HepG2 (cell line): ENCODE results near the gene THBS2. TPM values are rescaled to one million over a fixed set of nuclear protein-coding genes. Genes with fewer than 3 reads are reported as not detected.

Source experiments
- ATAC-seq: fragments of 200-7000 bp; cut with Tn5 transposase; 3 replicates; pipeline ENCODE4 v1.9.1; 2020; ENCODE audit warnings: mild to moderate bottlenecking, moderate library complexity
- BruUV-seq: library from RNA; stranded (reverse); fragments of 400-500 nt; replicated peaks from 2 replicates; lab custom pipeline; 2021; lab: Mats Ljungman, UMichigan
- CTCF ChIA-PET: fragments of 300-600 bp; formaldehyde crosslinking; extraction: SDS; loops from one replicate; lab custom pipeline; 2021; ENCODE audit warnings: low total read pairs, inconsistent platforms, low intra/inter-chr PET ratio; lab: Yijun Ruan, JAX
- POLR2A ChIA-PET: fragments of 350-600 bp; sonication (Branson Sonifier 250); formaldehyde crosslinking; loops from one replicate; lab custom pipeline; 2020; ENCODE audit warnings: antibody characterized with exemption, inconsistent platforms; lab: Yijun Ruan, JAX
- DNase-seq: peaks from one replicate; pipeline ENCODE4 v3.0.0-alpha.2; 2015; ENCODE audit warnings: low spot score
- FAIRE-seq: peaks from 3 replicates; lab custom pipeline; 2011; peaks lifted over from hg19 to GRCh38; lab: Jason Lieb, UNC
- H2AFZ ChIP-seq: one replicate; pipeline ENCODE4 v1.6.1; 2011; ENCODE audit warnings: low read length, inconsistent platforms
- H3K27ac ChIP-seq: fragments of 300-600 bp; 3 replicates; pipeline ENCODE4 v1.8.0; 2011; ENCODE audit warnings: mixed run types, mild to moderate bottlenecking, mixed read lengths, low read length, inconsistent platforms; ENCODE audit not compliant: insufficient read depth; ENCODE audit errors: extremely low read length
- H3K27me3 ChIP-seq, 2 experiments: fragments of 200-600 bp in 1 of 2; 2 replicates in 1 of 2; 3 replicates in 1 of 2; pipeline versions ENCODE4 v1.6.0 to v1.8.0; 2011; ENCODE audit warnings: low read length in 2 of 2, mild to moderate bottlenecking in 2 of 2, moderate library complexity in 2 of 2, inconsistent platforms in 1 of 2; ENCODE audit not compliant: insufficient read depth in 2 of 2, control insufficient read depth in 1 of 2
- H3K36me3 ChIP-seq, 2 experiments: fragments of 200-600 bp in 1 of 2; replicated peaks in 1 of 2; 2 replicates in 1 of 2; 3 replicates in 1 of 2; pipeline versions ENCODE4 v1.5.1 to v1.8.0; 2011; ENCODE audit warnings: low read length in 2 of 2, inconsistent platforms in 1 of 2; ENCODE audit not compliant: insufficient read depth in 2 of 2, control insufficient read depth in 1 of 2
- H3K4me1 ChIP-seq: 2 replicates; pipeline ENCODE4 v1.5.1; 2012; ENCODE audit warnings: low read length, inconsistent platforms; ENCODE audit not compliant: insufficient read depth
- H3K4me2 ChIP-seq: 2 replicates; pipeline ENCODE4 v1.6.0; 2011; ENCODE audit warnings: low read depth, low read length, inconsistent platforms
- H3K4me3 ChIP-seq, 3 experiments: fragments of 200-600 bp in 1 of 3; sonication (generic), shearing (Covaris generic) in 1 of 3; replicated peaks in 1 of 3; 2 replicates each; pipeline ENCODE4 v1.5.1; 2011 to 2016; ENCODE audit warnings: low read length in 3 of 3, inconsistent platforms in 2 of 3, low read depth in 2 of 3, mild to moderate bottlenecking in 2 of 3, control low read depth in 1 of 3, mixed read lengths in 1 of 3; ENCODE audit not compliant: insufficient read depth in 1 of 3
- H3K79me2 ChIP-seq: one replicate; pipeline ENCODE4 v1.6.1; 2011; ENCODE audit warnings: low read length, inconsistent platforms; ENCODE audit not compliant: insufficient read depth
- H3K9ac ChIP-seq: 2 replicates; pipeline ENCODE4 v1.6.0; 2011; ENCODE audit warnings: mild to moderate bottlenecking, low read depth, low read length, inconsistent platforms; ENCODE audit not compliant: insufficient read depth
- H3K9me3 ChIP-seq: 2 replicates; pipeline ENCODE4 v1.5.1; 2012; ENCODE audit warnings: mild to moderate bottlenecking, low read length
- H4K20me1 ChIP-seq: 2 replicates; pipeline ENCODE4 v1.6.0; 2011; ENCODE audit warnings: inconsistent platforms, mild to moderate bottlenecking, low read length, moderate library complexity; ENCODE audit not compliant: insufficient read depth
- HOXA3 ChIP-seq: sonication (generic); formaldehyde crosslinking; IDR thresholded peaks from 2 replicates; pipeline ENCODE4 v1.5.0; 2020; ENCODE audit warnings: missing genetic modification reagents
- MED8 ChIP-seq: sonication (generic); formaldehyde crosslinking; IDR thresholded peaks from 2 replicates; pipeline ENCODE4 v1.8.1; 2023; ENCODE audit warnings: mild to moderate bottlenecking, missing genetic modification reagents; ENCODE audit not compliant: insufficient replicate concordance
- NR2C2 ChIP-seq: sonication (generic); formaldehyde crosslinking; IDR thresholded peaks from 2 replicates; pipeline ENCODE4 v1.4.0; 2020; ENCODE audit warnings: missing genetic modification reagents, mild to moderate bottlenecking, moderate library complexity, borderline replicate concordance
- RBM22 ChIP-seq: fragments of 200-400 bp; formaldehyde crosslinking; optimal IDR thresholded peaks from 2 replicates; pipeline ENCODE3; 2017; ENCODE audit warnings: mild to moderate bottlenecking, low read length, moderate library complexity
- RBM39 ChIP-seq: fragments of 200-400 bp; formaldehyde crosslinking; IDR thresholded peaks from one replicate; pipeline ENCODE4 v1.6.1; 2018; ENCODE audit warnings: antibody characterized with exemption, mild to moderate bottlenecking, low read depth, low read length; ENCODE audit not compliant: poor library complexity, severe bottlenecking
- ZC3H4 ChIP-seq: sonication (generic); formaldehyde crosslinking; IDR thresholded peaks from 2 replicates; pipeline ENCODE4 v1.4.0; 2020; ENCODE audit warnings: missing genetic modification reagents, borderline replicate concordance
- ZHX1 ChIP-seq: sonication (generic); formaldehyde crosslinking; IDR thresholded peaks from 2 replicates; pipeline ENCODE4 v1.8.1; 2022; ENCODE audit warnings: low read depth, mild to moderate bottlenecking, missing genetic modification reagents
- ZNF652 ChIP-seq: IDR thresholded peaks from 2 replicates; pipeline ENCODE4 v1.6.1; 2016; ENCODE audit warnings: low read depth, borderline replicate concordance
- WGBS: methylation state at CpG from one replicate; pipeline ENCODE4 v1.1.6; 2017; ENCODE audit warnings: low lambda C conversion rate; 5-methylcytosine and 5-hydroxymethylcytosine counted together
- in situ Hi-C: cut with HindIII; loops from 2 replicates; pipeline ENCODE4 v1.10.0; 2017; ENCODE audit warnings: low pct_unique_long_range_greater_than_20kb; ENCODE audit not compliant: extremely low pct_ligation_motif_present
- intact Hi-C: fragments of 100-400 bp; cut with micrococcal nuclease; formaldehyde crosslinking; loops from one replicate; pipeline ENCODE4 v1.10.0; 2022; ENCODE audit not compliant: unreplicated experiment
- polyA plus RNA-seq, 8 experiments: library from polyadenylated mRNA; depleted of rRNA in 3 of 8; stranded (reverse) in 7 of 8; unstranded in 1 of 8; fragments of >200 nt; fragmentation: Illumina TruSeq in 4 of 8; extraction: Trizol in 4 of 8; gene quantifications; 2 replicates each; pipeline versions ENCODE4 v1.2.1 to v1.2.3, GENCODE V29; 2011 to 2016; ENCODE audit warnings: low read depth in 4 of 8, missing spikeins in 1 of 8, mixed read lengths in 1 of 8; ENCODE audit not compliant: insufficient read depth in 1 of 8
- total RNA-seq, 5 experiments: library from RNA; depleted of rRNA; stranded (reverse); fragments of >200 nt; fragmentation: Illumina TruSeq; extraction: Trizol; gene quantifications; 2 replicates each; pipeline ENCODE4 v1.2.3, GENCODE V29; 2016; ENCODE audit warnings: low read depth in 1 of 5
- TF ChIP-seq, protein P1 (sequence below): sonication (generic); formaldehyde crosslinking; IDR thresholded peaks from 2 replicates; pipeline ENCODE4 v1.4.0; 2020; ENCODE audit warnings: low read depth, missing genetic modification reagents
- TF ChIP-seq, protein P2 (sequence below), 2 experiments: sonication (generic) in 1 of 2; formaldehyde crosslinking in 1 of 2; IDR thresholded peaks; 2 replicates each; pipeline versions ENCODE4 v1.4.0 to v1.6.1; 2016 to 2020; ENCODE audit warnings: borderline replicate concordance in 1 of 2, low read depth in 1 of 2, mild to moderate bottlenecking in 1 of 2, missing genetic modification reagents in 1 of 2

Gene THBS2
- total and polyA plus RNA-seq, 2 of the 13 experiments (the other 11 are each of a cell fraction or from before 2014, with no cell fraction given): 0.12 to 0.15 TPM

GRCh38 chr6:169291646-169292337 lies 38.1 kb upstream of the THBS2 start:
- no peaks in the 10 kb centered on the region for H4K20me1 ChIP-seq
- no peaks in the 10 kb centered on the region for H3K27me3 ChIP-seq
- intact Hi-C loops: loop anchor here (2.0 kb wide), 1 partner anchor 509 kb away; no protein-coding TSS in a partner anchor
- POLR2A ChIA-PET: interaction anchor here (1.1 to 1.2 kb wide), 2 partner anchors 17 to 28 kb away, joined by 3 read pairs; no protein-coding TSS in a partner anchor
- in situ Hi-C loops: no loop called here
- H3K36me3 ChIP-seq: no peaks in the 10 kb centered on the region
- peak overlapping the region; percentile 20 to 62 (median 27); a peak in 5 of 6 replicates for H3K4me3 ChIP-seq
- peak overlapping the region; percentile 13 for H2AFZ ChIP-seq
- CTCF ChIA-PET: no interaction called here
- WGBS: 37% methylated on average over 14 of the region's 14 CpGs
- TSS peak; percentile 97 for BruUV-seq
- no peak for FAIRE-seq
- peak; percentile 89 for DNase-seq
- H3K4me2 ChIP-seq: peak overlapping the region; percentile 84
- H3K27ac ChIP-seq: peak overlapping the region; percentile 83
- H3K79me2 ChIP-seq: no peaks in the 10 kb centered on the region
- ATAC-seq: peak; percentile 85
- no peaks in the 10 kb centered on the region for H3K9me3 ChIP-seq
- H3K9ac ChIP-seq: peak overlapping the region; percentile 80
- peaks cover 65% of the 10 kb centered on the region for H3K4me1 ChIP-seq
- TF ChIP-seq NR2C2 (CRISPR knock-in tag) (peak; percentile 79; the same call in 1 of the 2 replicates), RBM22 (peak; percentile 76), ZNF652 (peak; percentile 73; the same call in 1 of the 2 replicates), ZHX1 (CRISPR knock-in tag) (0 out of 2 replicates have a peak, but pooled peaks have one; percentile 31), ZC3H4 (CRISPR knock-in tag) (peak; percentile 22; the same call in 1 of the 2 replicates), HOXA3 (CRISPR knock-in tag) (no peak; the same call in 1 of the 2 replicates), RBM39 (peak; percentile 1), MED8 (no peak)
- TF ChIP-seq, protein P1, sequence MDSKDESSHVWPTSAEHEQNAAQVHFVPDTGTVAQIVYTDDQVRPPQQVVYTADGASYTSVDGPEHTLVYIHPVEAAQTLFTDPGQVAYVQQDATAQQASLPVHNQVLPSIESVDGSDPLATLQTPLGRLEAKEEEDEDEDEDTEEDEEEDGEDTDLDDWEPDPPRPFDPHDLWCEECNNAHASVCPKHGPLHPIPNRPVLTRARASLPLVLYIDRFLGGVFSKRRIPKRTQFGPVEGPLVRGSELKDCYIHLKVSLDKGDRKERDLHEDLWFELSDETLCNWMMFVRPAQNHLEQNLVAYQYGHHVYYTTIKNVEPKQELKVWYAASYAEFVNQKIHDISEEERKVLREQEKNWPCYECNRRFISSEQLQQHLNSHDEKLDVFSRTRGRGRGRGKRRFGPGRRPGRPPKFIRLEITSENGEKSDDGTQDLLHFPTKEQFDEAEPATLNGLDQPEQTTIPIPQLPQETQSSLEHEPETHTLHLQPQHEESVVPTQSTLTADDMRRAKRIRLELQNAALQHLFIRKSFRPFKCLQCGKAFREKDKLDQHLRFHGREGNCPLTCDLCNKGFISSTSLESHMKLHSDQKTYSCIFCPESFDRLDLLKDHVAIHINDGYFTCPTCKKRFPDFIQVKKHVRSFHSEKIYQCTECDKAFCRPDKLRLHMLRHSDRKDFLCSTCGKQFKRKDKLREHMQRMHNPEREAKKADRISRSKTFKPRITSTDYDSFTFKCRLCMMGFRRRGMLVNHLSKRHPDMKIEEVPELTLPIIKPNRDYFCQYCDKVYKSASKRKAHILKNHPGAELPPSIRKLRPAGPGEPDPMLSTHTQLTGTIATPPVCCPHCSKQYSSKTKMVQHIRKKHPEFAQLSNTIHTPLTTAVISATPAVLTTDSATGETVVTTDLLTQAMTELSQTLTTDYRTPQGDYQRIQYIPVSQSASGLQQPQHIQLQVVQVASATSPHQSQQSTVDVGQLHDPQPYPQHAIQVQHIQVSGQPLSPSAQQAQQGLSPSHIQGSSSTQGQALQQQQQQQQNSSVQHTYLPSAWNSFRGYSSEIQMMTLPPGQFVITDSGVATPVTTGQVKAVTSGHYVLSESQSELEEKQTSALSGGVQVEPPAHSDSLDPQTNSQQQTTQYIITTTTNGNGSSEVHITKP (CRISPR knock-in tag): peak; percentile 88
- TF ChIP-seq, protein P2, sequence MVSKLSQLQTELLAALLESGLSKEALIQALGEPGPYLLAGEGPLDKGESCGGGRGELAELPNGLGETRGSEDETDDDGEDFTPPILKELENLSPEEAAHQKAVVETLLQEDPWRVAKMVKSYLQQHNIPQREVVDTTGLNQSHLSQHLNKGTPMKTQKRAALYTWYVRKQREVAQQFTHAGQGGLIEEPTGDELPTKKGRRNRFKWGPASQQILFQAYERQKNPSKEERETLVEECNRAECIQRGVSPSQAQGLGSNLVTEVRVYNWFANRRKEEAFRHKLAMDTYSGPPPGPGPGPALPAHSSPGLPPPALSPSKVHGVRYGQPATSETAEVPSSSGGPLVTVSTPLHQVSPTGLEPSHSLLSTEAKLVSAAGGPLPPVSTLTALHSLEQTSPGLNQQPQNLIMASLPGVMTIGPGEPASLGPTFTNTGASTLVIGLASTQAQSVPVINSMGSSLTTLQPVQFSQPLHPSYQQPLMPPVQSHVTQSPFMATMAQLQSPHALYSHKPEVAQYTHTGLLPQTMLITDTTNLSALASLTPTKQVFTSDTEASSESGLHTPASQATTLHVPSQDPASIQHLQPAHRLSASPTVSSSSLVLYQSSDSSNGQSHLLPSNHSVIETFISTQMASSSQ (IDR thresholded peaks at IDR 0.05; ENCODE audit: low read depth): peak; percentile 27; the same call in 1 of the 2 replicates
- TF ChIP-seq, protein P2 (CRISPR knock-in tag; IDR thresholded peaks at IDR 0.05; ENCODE audit: borderline replicate concordance): peak; percentile 63; the same call in 1 of the 2 replicates
